NB4 (cell line): ENCODE data around the gene DYSF.

ENCODE experiments used
- POLR2A ChIP-seq: IDR thresholded peaks from 2 replicates; pipeline ENCODE4 v1.6.1; 2011; ENCODE audit warnings: mild to moderate bottlenecking; ENCODE audit not compliant: insufficient read length; ENCODE audit errors: extremely low read depth
- TF ChIP-seq, protein P1 (sequence below): IDR thresholded peaks from one replicate; pipeline ENCODE4 v1.5.1; 2012; ENCODE audit warnings: low read depth, low read length
- TF ChIP-seq, protein P2 (sequence below): IDR thresholded peaks from 2 replicates; pipeline ENCODE4 v1.6.1; 2011; ENCODE audit warnings: low read depth, low read length

DNA sequence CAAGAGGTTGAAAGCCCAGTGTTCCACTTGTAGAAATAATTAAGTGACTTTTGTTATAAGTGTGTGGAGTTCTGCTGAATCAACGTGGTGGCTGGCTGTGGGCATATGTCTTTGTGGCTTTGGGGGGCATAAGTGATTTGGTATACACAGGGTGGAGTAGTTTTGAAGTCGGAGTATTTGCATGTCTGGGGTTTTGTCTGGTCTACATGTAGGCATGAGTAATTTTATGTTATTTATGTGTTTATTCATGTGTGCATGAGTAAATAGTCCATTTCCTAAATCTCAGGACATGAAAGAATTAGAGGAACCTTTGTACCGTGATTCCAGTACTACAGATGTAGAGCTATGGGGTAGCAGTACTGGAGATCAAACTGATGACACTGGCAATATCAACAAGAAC, 179.7 kb downstream of the DYSF start:
- no peak for TF ChIP-seq POLR2A
- TF ChIP-seq, protein P1, sequence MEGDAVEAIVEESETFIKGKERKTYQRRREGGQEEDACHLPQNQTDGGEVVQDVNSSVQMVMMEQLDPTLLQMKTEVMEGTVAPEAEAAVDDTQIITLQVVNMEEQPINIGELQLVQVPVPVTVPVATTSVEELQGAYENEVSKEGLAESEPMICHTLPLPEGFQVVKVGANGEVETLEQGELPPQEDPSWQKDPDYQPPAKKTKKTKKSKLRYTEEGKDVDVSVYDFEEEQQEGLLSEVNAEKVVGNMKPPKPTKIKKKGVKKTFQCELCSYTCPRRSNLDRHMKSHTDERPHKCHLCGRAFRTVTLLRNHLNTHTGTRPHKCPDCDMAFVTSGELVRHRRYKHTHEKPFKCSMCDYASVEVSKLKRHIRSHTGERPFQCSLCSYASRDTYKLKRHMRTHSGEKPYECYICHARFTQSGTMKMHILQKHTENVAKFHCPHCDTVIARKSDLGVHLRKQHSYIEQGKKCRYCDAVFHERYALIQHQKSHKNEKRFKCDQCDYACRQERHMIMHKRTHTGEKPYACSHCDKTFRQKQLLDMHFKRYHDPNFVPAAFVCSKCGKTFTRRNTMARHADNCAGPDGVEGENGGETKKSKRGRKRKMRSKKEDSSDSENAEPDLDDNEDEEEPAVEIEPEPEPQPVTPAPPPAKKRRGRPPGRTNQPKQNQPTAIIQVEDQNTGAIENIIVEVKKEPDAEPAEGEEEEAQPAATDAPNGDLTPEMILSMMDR, result no peak
- TF ChIP-seq, protein P2, sequence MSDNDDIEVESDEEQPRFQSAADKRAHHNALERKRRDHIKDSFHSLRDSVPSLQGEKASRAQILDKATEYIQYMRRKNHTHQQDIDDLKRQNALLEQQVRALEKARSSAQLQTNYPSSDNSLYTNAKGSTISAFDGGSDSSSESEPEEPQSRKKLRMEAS, result no peak
